Measurements from ENCODE around the gene MCM7. TPM values are rescaled to one million over a fixed set of nuclear protein-coding genes. Genes with fewer than 3 reads are reported as not detected.

Gene MCM7
- total and polyA plus RNA-seq, 10 of the 15 experiments (the other 5 are each of a cell fraction or from before 2014, with no cell fraction given): 183 to 383 (median 244) TPM

DNA sequence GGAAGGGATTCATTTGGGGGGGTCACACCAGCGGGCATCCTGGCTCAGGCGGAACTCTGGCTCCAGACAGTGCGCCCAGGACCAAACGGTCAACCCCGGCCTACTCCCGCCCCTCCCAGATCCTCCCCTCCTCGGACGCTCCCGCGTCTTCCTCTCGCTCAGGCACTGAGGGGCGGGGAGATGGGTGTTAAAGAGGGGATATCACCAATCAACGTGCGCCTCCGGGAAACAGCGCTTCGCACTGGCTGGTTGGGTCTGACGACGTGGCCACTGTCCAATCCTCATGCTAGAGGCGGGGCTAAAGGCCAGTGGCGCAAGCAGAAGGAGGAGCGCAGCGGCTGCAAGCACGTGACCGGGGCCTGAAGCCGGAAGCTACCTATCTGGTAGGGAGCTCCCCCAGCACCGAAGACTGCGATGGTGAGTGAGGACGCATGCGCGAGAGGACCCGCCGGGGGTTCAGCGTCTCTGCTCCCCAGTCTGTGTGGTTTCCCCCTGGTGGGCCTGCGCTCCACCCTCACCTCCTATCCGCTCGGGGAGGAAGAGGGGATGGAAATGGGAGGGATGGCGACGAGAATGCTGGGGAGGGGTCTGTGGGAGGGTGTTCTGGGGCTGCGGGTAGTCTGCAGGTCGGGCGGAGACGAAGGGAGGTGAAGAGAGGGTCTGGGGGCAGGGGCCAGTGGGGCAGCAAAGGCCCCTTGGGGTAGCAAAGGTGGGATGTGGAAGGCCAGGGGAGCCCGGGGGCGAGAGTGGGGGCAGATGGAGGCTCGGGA is 47.5 kb upstream of the MCM7 start, which contains the start of gene LAMTOR4 (continued):
- TF ChIP-seq, protein P1, sequence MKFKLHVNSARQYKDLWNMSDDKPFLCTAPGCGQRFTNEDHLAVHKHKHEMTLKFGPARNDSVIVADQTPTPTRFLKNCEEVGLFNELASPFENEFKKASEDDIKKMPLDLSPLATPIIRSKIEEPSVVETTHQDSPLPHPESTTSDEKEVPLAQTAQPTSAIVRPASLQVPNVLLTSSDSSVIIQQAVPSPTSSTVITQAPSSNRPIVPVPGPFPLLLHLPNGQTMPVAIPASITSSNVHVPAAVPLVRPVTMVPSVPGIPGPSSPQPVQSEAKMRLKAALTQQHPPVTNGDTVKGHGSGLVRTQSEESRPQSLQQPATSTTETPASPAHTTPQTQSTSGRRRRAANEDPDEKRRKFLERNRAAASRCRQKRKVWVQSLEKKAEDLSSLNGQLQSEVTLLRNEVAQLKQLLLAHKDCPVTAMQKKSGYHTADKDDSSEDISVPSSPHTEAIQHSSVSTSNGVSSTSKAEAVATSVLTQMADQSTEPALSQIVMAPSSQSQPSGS (IDR thresholded peaks at IDR 0.05; ENCODE audit: low read length): no peak
- TF ChIP-seq SP1 (IDR thresholded peaks at IDR 0.05; ENCODE audit: low read depth, low read length): peak; percentile 99
- peak; percentile 54; the same call in 1 of the 2 replicates for TF ChIP-seq RUNX3 (IDR thresholded peaks at IDR 0.05; ENCODE audit: low read length)
- TF ChIP-seq IKZF2 (IDR thresholded peaks at IDR 0.05): peak in 1 of 2 experiments; percentile 26; a peak in 2 of 4 replicates
- TF ChIP-seq, protein P2, sequence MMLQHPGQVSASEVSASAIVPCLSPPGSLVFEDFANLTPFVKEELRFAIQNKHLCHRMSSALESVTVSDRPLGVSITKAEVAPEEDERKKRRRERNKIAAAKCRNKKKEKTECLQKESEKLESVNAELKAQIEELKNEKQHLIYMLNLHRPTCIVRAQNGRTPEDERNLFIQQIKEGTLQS (IDR thresholded peaks at IDR 0.05; ENCODE audit: borderline replicate concordance, extremely low read depth, low read depth, low read length): no peak
- TF ChIP-seq ZNF207 (IDR thresholded peaks at IDR 0.05; ENCODE audit: borderline replicate concordance): no peak
- TF ChIP-seq, protein P3, sequence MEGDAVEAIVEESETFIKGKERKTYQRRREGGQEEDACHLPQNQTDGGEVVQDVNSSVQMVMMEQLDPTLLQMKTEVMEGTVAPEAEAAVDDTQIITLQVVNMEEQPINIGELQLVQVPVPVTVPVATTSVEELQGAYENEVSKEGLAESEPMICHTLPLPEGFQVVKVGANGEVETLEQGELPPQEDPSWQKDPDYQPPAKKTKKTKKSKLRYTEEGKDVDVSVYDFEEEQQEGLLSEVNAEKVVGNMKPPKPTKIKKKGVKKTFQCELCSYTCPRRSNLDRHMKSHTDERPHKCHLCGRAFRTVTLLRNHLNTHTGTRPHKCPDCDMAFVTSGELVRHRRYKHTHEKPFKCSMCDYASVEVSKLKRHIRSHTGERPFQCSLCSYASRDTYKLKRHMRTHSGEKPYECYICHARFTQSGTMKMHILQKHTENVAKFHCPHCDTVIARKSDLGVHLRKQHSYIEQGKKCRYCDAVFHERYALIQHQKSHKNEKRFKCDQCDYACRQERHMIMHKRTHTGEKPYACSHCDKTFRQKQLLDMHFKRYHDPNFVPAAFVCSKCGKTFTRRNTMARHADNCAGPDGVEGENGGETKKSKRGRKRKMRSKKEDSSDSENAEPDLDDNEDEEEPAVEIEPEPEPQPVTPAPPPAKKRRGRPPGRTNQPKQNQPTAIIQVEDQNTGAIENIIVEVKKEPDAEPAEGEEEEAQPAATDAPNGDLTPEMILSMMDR (IDR thresholded peaks at IDR 0.05 in 2 of 3, conservative IDR thresholded peaks at IDR 0.05 in 1 of 3; ENCODE audit: control insufficient read depth in 2 of 3, extremely low read depth in 1 of 3, insufficient read depth in 1 of 3, low read depth in 3 of 3, low read length in 3 of 3): 0 out of 6 replicates have a peak, but pooled peaks of 1 of the 3 experiments have one; percentile 13
- TF ChIP-seq, protein P4, sequence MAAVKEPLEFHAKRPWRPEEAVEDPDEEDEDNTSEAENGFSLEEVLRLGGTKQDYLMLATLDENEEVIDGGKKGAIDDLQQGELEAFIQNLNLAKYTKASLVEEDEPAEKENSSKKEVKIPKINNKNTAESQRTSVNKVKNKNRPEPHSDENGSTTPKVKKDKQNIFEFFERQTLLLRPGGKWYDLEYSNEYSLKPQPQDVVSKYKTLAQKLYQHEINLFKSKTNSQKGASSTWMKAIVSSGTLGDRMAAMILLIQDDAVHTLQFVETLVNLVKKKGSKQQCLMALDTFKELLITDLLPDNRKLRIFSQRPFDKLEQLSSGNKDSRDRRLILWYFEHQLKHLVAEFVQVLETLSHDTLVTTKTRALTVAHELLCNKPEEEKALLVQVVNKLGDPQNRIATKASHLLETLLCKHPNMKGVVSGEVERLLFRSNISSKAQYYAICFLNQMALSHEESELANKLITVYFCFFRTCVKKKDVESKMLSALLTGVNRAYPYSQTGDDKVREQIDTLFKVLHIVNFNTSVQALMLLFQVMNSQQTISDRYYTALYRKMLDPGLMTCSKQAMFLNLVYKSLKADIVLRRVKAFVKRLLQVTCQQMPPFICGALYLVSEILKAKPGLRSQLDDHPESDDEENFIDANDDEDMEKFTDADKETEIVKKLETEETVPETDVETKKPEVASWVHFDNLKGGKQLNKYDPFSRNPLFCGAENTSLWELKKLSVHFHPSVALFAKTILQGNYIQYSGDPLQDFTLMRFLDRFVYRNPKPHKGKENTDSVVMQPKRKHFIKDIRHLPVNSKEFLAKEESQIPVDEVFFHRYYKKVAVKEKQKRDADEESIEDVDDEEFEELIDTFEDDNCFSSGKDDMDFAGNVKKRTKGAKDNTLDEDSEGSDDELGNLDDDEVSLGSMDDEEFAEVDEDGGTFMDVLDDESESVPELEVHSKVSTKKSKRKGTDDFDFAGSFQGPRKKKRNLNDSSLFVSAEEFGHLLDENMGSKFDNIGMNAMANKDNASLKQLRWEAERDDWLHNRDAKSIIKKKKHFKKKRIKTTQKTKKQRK (IDR thresholded peaks at IDR 0.05; ENCODE audit: low read depth, low read length): peak; percentile 49; the same call in 1 of the 2 replicates
- TF ChIP-seq, protein P5, sequence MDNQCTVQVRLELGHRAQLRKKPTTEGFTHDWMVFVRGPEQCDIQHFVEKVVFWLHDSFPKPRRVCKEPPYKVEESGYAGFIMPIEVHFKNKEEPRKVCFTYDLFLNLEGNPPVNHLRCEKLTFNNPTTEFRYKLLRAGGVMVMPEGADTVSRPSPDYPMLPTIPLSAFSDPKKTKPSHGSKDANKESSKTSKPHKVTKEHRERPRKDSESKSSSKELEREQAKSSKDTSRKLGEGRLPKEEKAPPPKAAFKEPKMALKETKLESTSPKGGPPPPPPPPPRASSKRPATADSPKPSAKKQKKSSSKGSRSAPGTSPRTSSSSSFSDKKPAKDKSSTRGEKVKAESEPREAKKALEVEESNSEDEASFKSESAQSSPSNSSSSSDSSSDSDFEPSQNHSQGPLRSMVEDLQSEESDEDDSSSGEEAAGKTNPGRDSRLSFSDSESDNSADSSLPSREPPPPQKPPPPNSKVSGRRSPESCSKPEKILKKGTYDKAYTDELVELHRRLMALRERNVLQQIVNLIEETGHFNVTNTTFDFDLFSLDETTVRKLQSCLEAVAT (IDR thresholded peaks at IDR 0.05): 0 out of 2 replicates have a peak, but pooled peaks have one; percentile 66
- no peak for TF ChIP-seq MYC (IDR thresholded peaks at IDR 0.05; ENCODE audit: insufficient read depth, insufficient read length, insufficient replicate concordance, low read length, severe bottlenecking)
- TF ChIP-seq, protein P6, sequence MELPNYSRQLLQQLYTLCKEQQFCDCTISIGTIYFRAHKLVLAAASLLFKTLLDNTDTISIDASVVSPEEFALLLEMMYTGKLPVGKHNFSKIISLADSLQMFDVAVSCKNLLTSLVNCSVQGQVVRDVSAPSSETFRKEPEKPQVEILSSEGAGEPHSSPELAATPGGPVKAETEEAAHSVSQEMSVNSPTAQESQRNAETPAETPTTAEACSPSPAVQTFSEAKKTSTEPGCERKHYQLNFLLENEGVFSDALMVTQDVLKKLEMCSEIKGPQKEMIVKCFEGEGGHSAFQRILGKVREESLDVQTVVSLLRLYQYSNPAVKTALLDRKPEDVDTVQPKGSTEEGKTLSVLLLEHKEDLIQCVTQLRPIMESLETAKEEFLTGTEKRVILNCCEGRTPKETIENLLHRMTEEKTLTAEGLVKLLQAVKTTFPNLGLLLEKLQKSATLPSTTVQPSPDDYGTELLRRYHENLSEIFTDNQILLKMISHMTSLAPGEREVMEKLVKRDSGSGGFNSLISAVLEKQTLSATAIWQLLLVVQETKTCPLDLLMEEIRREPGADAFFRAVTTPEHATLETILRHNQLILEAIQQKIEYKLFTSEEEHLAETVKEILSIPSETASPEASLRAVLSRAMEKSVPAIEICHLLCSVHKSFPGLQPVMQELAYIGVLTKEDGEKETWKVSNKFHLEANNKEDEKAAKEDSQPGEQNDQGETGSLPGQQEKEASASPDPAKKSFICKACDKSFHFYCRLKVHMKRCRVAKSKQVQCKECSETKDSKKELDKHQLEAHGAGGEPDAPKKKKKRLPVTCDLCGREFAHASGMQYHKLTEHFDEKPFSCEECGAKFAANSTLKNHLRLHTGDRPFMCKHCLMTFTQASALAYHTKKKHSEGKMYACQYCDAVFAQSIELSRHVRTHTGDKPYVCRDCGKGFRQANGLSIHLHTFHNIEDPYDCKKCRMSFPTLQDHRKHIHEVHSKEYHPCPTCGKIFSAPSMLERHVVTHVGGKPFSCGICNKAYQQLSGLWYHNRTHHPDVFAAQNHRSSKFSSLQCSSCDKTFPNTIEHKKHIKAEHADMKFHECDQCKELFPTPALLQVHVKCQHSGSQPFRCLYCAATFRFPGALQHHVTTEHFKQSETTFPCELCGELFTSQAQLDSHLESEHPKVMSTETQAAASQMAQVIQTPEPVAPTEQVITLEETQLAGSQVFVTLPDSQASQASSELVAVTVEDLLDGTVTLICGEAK (IDR thresholded peaks at IDR 0.05; ENCODE audit: borderline replicate concordance): peak; percentile 31; the same call in 1 of the 2 replicates
- TF ChIP-seq BACH1 (IDR thresholded peaks at IDR 0.05; ENCODE audit: borderline replicate concordance): peak; percentile 65; the same call in 1 of the 2 replicates
